HFF-Myc (cell line): Measurements from ENCODE around the gene GOLGA6C.
"Not testable (repeated sequence)": the region's sequence is repeated elsewhere in the genome, so short reads cannot be mapped to it uniquely, and the experiment has no call there.

Experiments used
- DNase-seq: peaks from one replicate; pipeline ENCODE4 v3.0.0-alpha.2; 2011; ENCODE audit warnings: low read depth; ENCODE audit errors: extremely low read depth
- H3K4me3 ChIP-seq: replicated peaks from 2 replicates; pipeline ENCODE4 v1.5.1; 2011; ENCODE audit warnings: low read depth, mild to moderate bottlenecking, control low read depth, low read length
- CTCF ChIP-seq: IDR thresholded peaks from 2 replicates; pipeline ENCODE4 v1.5.1; 2012; ENCODE audit warnings: mild to moderate bottlenecking, low read depth, low read length, control low read depth; ENCODE audit errors: missing control alignments

GOLGA6C gene

GRCh38 chr15:75213212-75213767 is 44.8 kb upstream of the GOLGA6C start:
- no peak for TF ChIP-seq CTCF
- no peak overlapping the region for H3K4me3 ChIP-seq
- no peak for DNase-seq

GRCh38 chr15:75213768-75214221 is 44.3 kb upstream of the GOLGA6C start:
- DNase-seq: no peak
- TF ChIP-seq CTCF: no peak
- no peak overlapping the region for H3K4me3 ChIP-seq

GRCh38 chr15:75214293-75215096 is 43.6 kb upstream of the GOLGA6C start:
- DNase-seq: no peak
- no peak overlapping the region for H3K4me3 ChIP-seq
- no peak for TF ChIP-seq CTCF

GRCh38 chr15:75215107-75216004 is 42.8 kb upstream of the GOLGA6C start:
- DNase-seq: no peak
- TF ChIP-seq CTCF: no peak
- H3K4me3 ChIP-seq: no peak overlapping the region

GRCh38 chr15:75217012-75217411 is 41.1 kb upstream of the GOLGA6C start:
- no peak overlapping the region for H3K4me3 ChIP-seq
- TF ChIP-seq CTCF: no peak
- DNase-seq: no peak

- not testable (repeated sequence) for H3K4me3 ChIP-seq, DNase-seq
Measured at GRCh38 chr15:75217574-75217973, 40.6 kb upstream of the GOLGA6C start.

GRCh38 chr15:75219507-75219929 is 38.6 kb upstream of the GOLGA6C start:
- not testable (repeated sequence) for DNase-seq, H3K4me3 ChIP-seq
